ENCODE data around the gene OPN4. TPM values are rescaled to one million over a fixed set of nuclear protein-coding genes. Genes with fewer than 3 reads are reported as not detected.
A peak's percentile ranks its signal among the peaks of the same experiment; 100 is the strongest.

Gene OPN4
- total and polyA plus RNA-seq, 10 donors = not detected

GRCh38 chr10:86630079-86630478, 24.3 kb upstream of the OPN4 start:
- intact Hi-C loops (cut with DNase I; ENCODE audit: low total_unique reads) = no loop called here
- Histone ChIP-seq H3K36me3 (no peaks in the 10 kb centered on the region), H3K9me3 (no peaks in the 10 kb centered on the region), H3K27me3 (replicated peaks in 1 of 7) (peaks cover 2 to 69% (median 29%) of the 10 kb centered on the region in 7 donors), H3K27ac (no peak overlapping the region), H3K4me1 (peaks cover 0 to 9% (median 3%) of the 10 kb centered on the region in 6 donors), H3K4me3 (no peak overlapping the region)
- WGBS, 5 donors = 32 to 74% (median 48%) methylated on average over 2 of the region's 2 CpGs
- no peak for DNase-seq
- TF ChIP-seq CTCF (IDR thresholded peaks at IDR 0.05 in 8 of 11, conservative IDR thresholded peaks at IDR 0.05 in 3 of 11) (no peak), POLR2A (IDR thresholded peaks at IDR 0.05) (no peak), POLR2AphosphoS5 (IDR thresholded peaks at IDR 0.05) (no peak)

- H3K4me1 ChIP-seq = peaks cover 0 to 9% (median 3%) of the 10 kb centered on the region in 6 donors
These were observed 22.1 kb upstream of the OPN4 start for GRCh38 chr10:86632009-86632800.

GRCh38 chr10:86632951-86633350, 21.4 kb upstream of the OPN4 start:
- no peak overlapping the region for H3K27ac ChIP-seq
- no peak for TF ChIP-seq POLR2A (IDR thresholded peaks at IDR 0.05)
- no peak for TF ChIP-seq CTCF (IDR thresholded peaks at IDR 0.05 in 8 of 11, conservative IDR thresholded peaks at IDR 0.05 in 3 of 11)
- TF ChIP-seq POLR2AphosphoS5 (IDR thresholded peaks at IDR 0.05) = no peak
- H3K4me1 ChIP-seq = peaks cover 0 to 9% (median 3%) of the 10 kb centered on the region in 6 donors
- no peaks in the 10 kb centered on the region for H3K36me3 ChIP-seq
- H3K4me3 ChIP-seq = no peak overlapping the region
- no peaks in the 10 kb centered on the region for H3K9me3 ChIP-seq
- intact Hi-C loops (cut with DNase I; ENCODE audit: low total_unique reads) = no loop called here
- no peak for DNase-seq
- H3K27me3 ChIP-seq (replicated peaks in 1 of 7) = peaks cover 2 to 74% (median 29%) of the 10 kb centered on the region in 7 donors
- WGBS, 5 donors = 59 to 69% (median 63%) methylated on average over 5 of the region's 5 CpGs

More at GRCh38 chr10:86632009-86632800, 22.1 kb upstream of the OPN4 start:
- no peak for DNase-seq
- Histone ChIP-seq H3K9me3 (no peaks in the 10 kb centered on the region), H3K27me3 (replicated peaks in 1 of 7) (peaks cover 2 to 81% (median 29%) of the 10 kb centered on the region in 7 donors), H3K36me3 (no peaks in the 10 kb centered on the region), H3K4me3 (peak overlapping the region in 4 of 8 donors; percentile 7 to 45 (median 16)), H3K27ac (no peak overlapping the region)
- 6 to 10% (median 8%) methylated on average over 18 to 49 of the region's 49 CpGs for WGBS, 5 donors
- TF ChIP-seq CTCF (IDR thresholded peaks at IDR 0.05 in 8 of 11, conservative IDR thresholded peaks at IDR 0.05 in 3 of 11) (no peak), POLR2A (IDR thresholded peaks at IDR 0.05) (no peak), POLR2AphosphoS5 (IDR thresholded peaks at IDR 0.05) (no peak)
- intact Hi-C loops (cut with DNase I; ENCODE audit: low total_unique reads) = no loop called here

GRCh38 chr10:86635402-86635801, 18.9 kb upstream of the OPN4 start:
- H3K27ac ChIP-seq = no peak overlapping the region
- no peaks in the 10 kb centered on the region for H3K36me3 ChIP-seq
- TF ChIP-seq POLR2AphosphoS5 (IDR thresholded peaks at IDR 0.05) (no peak), CTCF (IDR thresholded peaks at IDR 0.05 in 8 of 11, conservative IDR thresholded peaks at IDR 0.05 in 3 of 11) (no peak), POLR2A (IDR thresholded peaks at IDR 0.05) (no peak)
- WGBS, 5 donors = 52 to 73% (median 66%) methylated on average over 2 of the region's 2 CpGs
- DNase-seq = no peak
- no peak overlapping the region for H3K4me3 ChIP-seq
- H3K9me3 ChIP-seq = no peaks in the 10 kb centered on the region
- intact Hi-C loops (cut with DNase I; ENCODE audit: low total_unique reads) = no loop called here
- peaks cover 2 to 63% (median 29%) of the 10 kb centered on the region in 7 donors for H3K27me3 ChIP-seq (replicated peaks in 1 of 7)
- peaks cover 0 to 9% (median 3%) of the 10 kb centered on the region in 6 donors for H3K4me1 ChIP-seq
